ENCODE data around the gene MTMR3. TPM values are rescaled to one million over a fixed set of nuclear protein-coding genes. Genes with fewer than 3 reads are reported as not detected.

Gene MTMR3
- total RNA-seq, 4 donors from 2014 or later, result 17.2 to 77.8 (median 62.5) TPM

- Histone ChIP-seq H3K36me3 (no peaks in the 10 kb centered on the region), H3K9me3 (no peaks in the 10 kb centered on the region), H3K4me1 (no peaks in the 10 kb centered on the region), H3K27ac (no peak overlapping the region), H3K4me3 (no peak overlapping the region), H3K27me3 (no peaks in the 10 kb centered on the region)
- intact Hi-C loops (cut with DNase I; ENCODE audit: low total_unique reads), result no loop called here
- no peak for DNase-seq
- TF ChIP-seq CTCF (IDR thresholded peaks at IDR 0.05) (no peak), POLR2A (IDR thresholded peaks at IDR 0.05) (no peak)
Measured at GRCh38 chr22:30078320-30079311, 195.6 kb downstream of the MTMR3 start.

- no peak for DNase-seq
- intact Hi-C loops (cut with DNase I; ENCODE audit: low total_unique reads), result loop anchor here (10.0 kb wide), 1 partner anchor 385 kb away; no protein-coding TSS in a partner anchor
- H3K4me1 ChIP-seq, result no peaks in the 10 kb centered on the region
- no peak within 1 kb of the TSS for H3K27ac ChIP-seq
- no peaks in the 10 kb centered on the region for H3K27me3 ChIP-seq
- no peaks in the 10 kb centered on the region for H3K9me3 ChIP-seq
- no peak within 1 kb of the TSS for H3K4me3 ChIP-seq
- no peaks in the 10 kb centered on the region for H3K36me3 ChIP-seq
- TF ChIP-seq POLR2A (IDR thresholded peaks at IDR 0.05) (no peak), CTCF (IDR thresholded peaks at IDR 0.05) (no peak)
Measured at GRCh38 chr22:30079952-30080533, 197.1 kb downstream of the MTMR3 start, which contains the start of gene HORMAD2. Gene HORMAD2, plus strand, starts transcription at chr22:30080464. Its CDS starts 13,489 bp downstream, at chr22:30093953.

Small RNA genes lying within 50 kb of the gene (microRNA-seq; reads per million reads assigned to microRNA genes)
- gene MIR6818 (ENCODE audit: borderline microRNAs expressed, borderline replicate concordance), result not detected

Small RNA genes lying within 50 kb of the gene (small RNA-seq; reads per million reads assigned to genes)
- gene MIR6818 (not detected), gene RNU6-331P (not detected)

Other genes with a start within 250 kb of the MTMR3 start
- gene CABP7, start 163.2 kb upstream of the MTMR3 start, total RNA-seq, result under 1 TPM in 1 of 4 donors, not detected in 3; 0.14 TPM
- 10 to 100 TPM; 12.0 to 47.4 (median 23.4) TPM for gene ZMAT5, start 116.2 kb upstream of the MTMR3 start, total RNA-seq
- 10 to 100 TPM in 3 of 4 donors, 1 to 10 TPM in 1; 6.2 to 49.7 (median 41.7) TPM for gene UQCR10, start 115.8 kb upstream of the MTMR3 start, total RNA-seq
- 10 to 100 TPM; 14.9 to 47.1 (median 24.3) TPM for gene ASCC2, start 44.9 kb upstream of the MTMR3 start, total RNA-seq
- gene HORMAD2, start 197.3 kb downstream of the MTMR3 start, total RNA-seq, result not detected